Skin epidermis (tissue), 12 donors: ENCODE data around the gene ERC2.
"Not testable (repeated sequence)": the region's sequence is repeated elsewhere in the genome, so short reads cannot be mapped to it uniquely, and the experiment has no call there.

Source experiments
- H3K27ac ChIP-seq, 21 experiments: fragments of 200-600 bp; sonication (generic) in 11 of 21; one replicate each; pipeline ENCODE4 v1.5.0; 2020; ENCODE audit warnings: mild to moderate bottlenecking in 3 of 21, inconsistent platforms in 2 of 21, moderate library complexity in 2 of 21
- H3K4me3 ChIP-seq, 7 experiments: fragments of 200-600 bp; sonication (generic) in 2 of 7; one replicate each; pipeline ENCODE4 v1.5.0; 2020; ENCODE audit warnings: inconsistent platforms in 2 of 7, mild to moderate bottlenecking in 2 of 7, moderate library complexity in 1 of 7

Gene ERC2

GRCh38 chr3:56269755-56270535 is 198.3 kb downstream of the ERC2 start:
- H3K4me3 ChIP-seq: no peak overlapping the region
- no peak overlapping the region for H3K27ac ChIP-seq

- no peak overlapping the region for H3K27ac ChIP-seq
- no peak overlapping the region for H3K4me3 ChIP-seq
These were observed 199.5 kb downstream of the ERC2 start for GRCh38 chr3:56268616-56269383.

- not testable (repeated sequence) for H3K4me3 ChIP-seq, H3K27ac ChIP-seq
These were observed 206.4 kb downstream of the ERC2 start for GRCh38 chr3:56261852-56262251.

- no peak overlapping the region for H3K27ac ChIP-seq
- H3K4me3 ChIP-seq: no peak overlapping the region
These were observed 208.0 kb downstream of the ERC2 start for GRCh38 chr3:56260262-56260661.

GRCh38 chr3:56257826-56258225 is 210.4 kb downstream of the ERC2 start:
- Histone ChIP-seq H3K4me3 (no peak overlapping the region), H3K27ac (no peak overlapping the region)

GRCh38 chr3:56254835-56255234 is 213.4 kb downstream of the ERC2 start:
- no peak overlapping the region for H3K4me3 ChIP-seq
- no peak overlapping the region for H3K27ac ChIP-seq

GRCh38 chr3:56253941-56254665 is 214.2 kb downstream of the ERC2 start:
- no peak overlapping the region for H3K27ac ChIP-seq
- no peak overlapping the region for H3K4me3 ChIP-seq

GRCh38 chr3:56251343-56251945 is 216.8 kb downstream of the ERC2 start:
- no peak overlapping the region for H3K4me3 ChIP-seq

GRCh38 chr3:56248021-56248420 is 220.2 kb downstream of the ERC2 start:
- no peak overlapping the region for H3K27ac ChIP-seq

More at GRCh38 chr3:56251343-56251945, 216.8 kb downstream of the ERC2 start:
- H3K27ac ChIP-seq: no peak overlapping the region

GRCh38 chr3:56238299-56238698 is 230.0 kb downstream of the ERC2 start:
- Histone ChIP-seq H3K4me3 (no peak overlapping the region), H3K27ac (no peak overlapping the region)

More at GRCh38 chr3:56248021-56248420, 220.2 kb downstream of the ERC2 start:
- no peak overlapping the region for H3K4me3 ChIP-seq

GRCh38 chr3:56233742-56234141 is 234.5 kb downstream of the ERC2 start:
- H3K27ac ChIP-seq: no peak overlapping the region
- H3K4me3 ChIP-seq: no peak overlapping the region

- Histone ChIP-seq H3K4me3 (no peak overlapping the region), H3K27ac (no peak overlapping the region)
These were observed 239.0 kb downstream of the ERC2 start for GRCh38 chr3:56229311-56229710.

- no peak overlapping the region for H3K4me3 ChIP-seq
- no peak overlapping the region for H3K27ac ChIP-seq
These were observed 245.4 kb downstream of the ERC2 start for GRCh38 chr3:56222866-56223265.

- Histone ChIP-seq H3K27ac (no peak overlapping the region), H3K4me3 (no peak overlapping the region)
These were observed 248.1 kb downstream of the ERC2 start for GRCh38 chr3:56219894-56220805.

GRCh38 chr3:56209982-56210751 is 258.1 kb downstream of the ERC2 start:
- no peak overlapping the region for H3K27ac ChIP-seq
- no peak overlapping the region for H3K4me3 ChIP-seq

- Histone ChIP-seq H3K27ac (no peak overlapping the region), H3K4me3 (no peak overlapping the region)
These were observed 260.3 kb downstream of the ERC2 start for GRCh38 chr3:56207922-56208321.

GRCh38 chr3:56205406-56205805 is 262.9 kb downstream of the ERC2 start:
- H3K4me3 ChIP-seq: no peak overlapping the region

GRCh38 chr3:56202997-56203396 is 265.3 kb downstream of the ERC2 start:
- H3K4me3 ChIP-seq: no peak overlapping the region
- H3K27ac ChIP-seq: no peak overlapping the region

More at GRCh38 chr3:56205406-56205805, 262.9 kb downstream of the ERC2 start:
- no peak overlapping the region for H3K27ac ChIP-seq
